Prostate gland (tissue), 2 donors: ENCODE results near the gene PIGM. TPM values are rescaled to one million over a fixed set of nuclear protein-coding genes. Genes with fewer than 3 reads are reported as not detected.

Source experiments
- DNase-seq: peaks from one replicate; pipeline ENCODE4 v3.0.0-alpha.2; 2019; ENCODE audit warnings: low spot score
- H3K27ac ChIP-seq, 2 donors: fragments of 200-600 bp; sonication (generic); 2 replicates each; pipeline ENCODE4 v1.5.1; 2017 to 2019
- H3K27me3 ChIP-seq: fragments of 200-600 bp; sonication (generic); replicated peaks from 2 replicates; pipeline ENCODE4 v1.5.1; 2019; ENCODE audit not compliant: insufficient read depth
- H3K36me3 ChIP-seq, 2 donors: fragments of 200-600 bp; sonication (generic); 1 replicate in 1 of 2; 2 replicates in 1 of 2; pipeline versions ENCODE4 v1.5.1 to v1.8.1; 2017 to 2019
- H3K4me1 ChIP-seq: fragments of 200-600 bp; sonication (generic); replicated peaks from 2 replicates; pipeline ENCODE4 v1.5.1; 2019
- H3K4me3 ChIP-seq, 2 donors: fragments of 200-600 bp; sonication (generic); 2 replicates each; pipeline ENCODE4 v1.5.1; 2017 to 2019
- H3K9me3 ChIP-seq: fragments of 200-600 bp; sonication (generic); 2 replicates; pipeline ENCODE4 v1.5.1; 2017
- POLR2A ChIP-seq: fragments of 450-650 bp; IDR thresholded peaks from one replicate; pipeline ENCODE4 v1.6.1; 2016; ENCODE audit warnings: antibody characterized with exemption, mild to moderate bottlenecking
- POLR2AphosphoS5 ChIP-seq: sonication (generic); formaldehyde crosslinking; IDR thresholded peaks from one replicate; pipeline ENCODE4 v1.6.1; 2017; ENCODE audit warnings: antibody characterized with exemption
- WGBS: methylation state at CpG from one replicate; pipeline ENCODE4 v1.1.5; 2018; 5-methylcytosine and 5-hydroxymethylcytosine counted together
- intact Hi-C: fragments of 100-400 bp; cut with DNase I; formaldehyde crosslinking; loops from one replicate; pipeline ENCODE4 v1.14.2; 2022
- total RNA-seq, 2 donors: library from RNA; depleted of rRNA; stranded (reverse); fragments of >200 nt; gene quantifications; one replicate each; pipeline ENCODE4 v1.1.0, GENCODE V29; 2016
- TF ChIP-seq, protein P1 (sequence below), 4 experiments: fragments of 200-600 bp in 2 of 4; fragments of 450-650 bp in 2 of 4; sonication (generic) in 2 of 4; IDR thresholded peaks; 1 replicate in 3 of 4; 2 replicates in 1 of 4; pipeline ENCODE4 v1.5.1; 2016 to 2019; ENCODE audit warnings: antibody characterized with exemption in 4 of 4, mild to moderate bottlenecking in 2 of 4, moderate library complexity in 2 of 4

The PIGM gene
- total RNA-seq, 2 donors from 2014 or later: 5.9 to 8.4 TPM

DNA sequence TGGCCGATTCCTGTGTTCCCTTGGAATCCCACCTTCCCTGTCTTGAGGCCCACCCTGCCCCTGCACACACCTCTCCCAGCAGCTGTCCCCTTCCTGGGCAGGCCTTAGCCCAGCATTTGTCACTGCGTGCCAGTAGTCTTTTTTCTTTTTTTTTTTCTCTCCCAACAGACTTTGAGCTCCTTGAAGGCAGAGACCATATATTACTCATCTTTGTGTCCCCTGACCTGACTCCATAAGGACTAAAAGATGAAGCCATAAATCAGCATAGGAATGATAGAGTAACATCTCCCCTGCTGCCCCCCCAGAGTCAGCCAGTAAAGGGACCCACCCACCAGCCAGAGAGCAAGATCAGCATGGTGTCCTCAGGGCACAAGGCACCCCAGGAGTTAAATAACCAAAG, 27.4 kb downstream of the PIGM start:
- WGBS: 58% methylated on average over 2 of the region's 2 CpGs
- Histone ChIP-seq H3K36me3 (no peaks in the 10 kb centered on the region), H3K4me3 (no peak overlapping the region), H3K4me1 (no peaks in the 10 kb centered on the region), H3K9me3 (no peaks in the 10 kb centered on the region), H3K27me3 (no peaks in the 10 kb centered on the region), H3K27ac (no peak overlapping the region)
- TF ChIP-seq POLR2AphosphoS5 (no peak), POLR2A (no peak)
- TF ChIP-seq, protein P1, sequence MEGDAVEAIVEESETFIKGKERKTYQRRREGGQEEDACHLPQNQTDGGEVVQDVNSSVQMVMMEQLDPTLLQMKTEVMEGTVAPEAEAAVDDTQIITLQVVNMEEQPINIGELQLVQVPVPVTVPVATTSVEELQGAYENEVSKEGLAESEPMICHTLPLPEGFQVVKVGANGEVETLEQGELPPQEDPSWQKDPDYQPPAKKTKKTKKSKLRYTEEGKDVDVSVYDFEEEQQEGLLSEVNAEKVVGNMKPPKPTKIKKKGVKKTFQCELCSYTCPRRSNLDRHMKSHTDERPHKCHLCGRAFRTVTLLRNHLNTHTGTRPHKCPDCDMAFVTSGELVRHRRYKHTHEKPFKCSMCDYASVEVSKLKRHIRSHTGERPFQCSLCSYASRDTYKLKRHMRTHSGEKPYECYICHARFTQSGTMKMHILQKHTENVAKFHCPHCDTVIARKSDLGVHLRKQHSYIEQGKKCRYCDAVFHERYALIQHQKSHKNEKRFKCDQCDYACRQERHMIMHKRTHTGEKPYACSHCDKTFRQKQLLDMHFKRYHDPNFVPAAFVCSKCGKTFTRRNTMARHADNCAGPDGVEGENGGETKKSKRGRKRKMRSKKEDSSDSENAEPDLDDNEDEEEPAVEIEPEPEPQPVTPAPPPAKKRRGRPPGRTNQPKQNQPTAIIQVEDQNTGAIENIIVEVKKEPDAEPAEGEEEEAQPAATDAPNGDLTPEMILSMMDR (IDR thresholded peaks at IDR 0.05): no peak
- DNase-seq: no peak
- intact Hi-C loops: loop anchor here (10.0 kb wide), 1 partner anchor 220 kb away; the partner anchor contains the start of gene DUSP23

DNA sequence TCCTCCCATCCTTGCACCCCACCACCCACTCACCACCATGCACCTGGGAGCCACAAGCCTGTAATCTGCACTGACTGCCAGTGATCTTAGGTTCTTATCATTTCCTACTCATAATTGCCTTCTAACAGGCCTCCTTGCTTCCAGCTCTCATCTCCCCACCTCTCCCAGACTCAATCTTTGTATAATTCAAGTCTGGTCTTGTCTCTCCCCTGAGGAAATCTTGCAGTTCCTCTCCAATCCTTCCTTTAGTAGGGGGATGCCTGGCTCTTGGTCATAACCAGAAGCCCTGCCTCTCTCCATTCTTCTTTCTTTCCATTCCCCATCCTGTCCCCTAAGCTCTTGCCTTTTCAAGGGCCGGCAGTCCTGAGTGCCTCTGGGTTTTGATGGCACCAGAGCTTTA, 27.8 kb downstream of the PIGM start:
- Histone ChIP-seq H3K9me3 (no peaks in the 10 kb centered on the region), H3K4me1 (no peaks in the 10 kb centered on the region), H3K27ac (no peak overlapping the region), H3K4me3 (no peak overlapping the region), H3K36me3 (no peaks in the 10 kb centered on the region), H3K27me3 (no peaks in the 10 kb centered on the region)
- 46% methylated on average over 1 of the region's 1 CpG for WGBS
- TF ChIP-seq, protein P1 (IDR thresholded peaks at IDR 0.05): no peak
- TF ChIP-seq POLR2AphosphoS5: no peak
- TF ChIP-seq POLR2A: no peak
- intact Hi-C loops: loop anchor here (10.0 kb wide), 1 partner anchor 219 kb away; the partner anchor contains the start of gene DUSP23
- no peak for DNase-seq

DNA sequence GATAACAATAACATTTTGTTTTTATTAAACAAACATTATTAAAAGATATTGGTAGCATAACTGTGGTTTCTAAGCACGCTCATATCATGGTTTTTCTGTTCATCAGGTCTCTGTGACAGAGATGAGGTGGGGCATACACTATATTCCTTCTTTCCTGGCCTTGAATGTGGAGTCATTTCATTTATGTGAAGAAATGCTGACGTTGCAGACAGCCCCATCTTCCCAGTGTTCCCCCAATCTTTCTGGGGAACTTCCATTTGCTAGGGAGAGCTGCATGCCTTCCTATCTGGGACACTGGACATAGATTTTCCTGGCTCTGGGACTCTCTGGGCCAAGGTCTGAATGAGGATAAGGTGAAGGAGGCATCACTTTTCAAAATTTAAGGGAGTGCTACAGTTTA, 30.4 kb downstream of the PIGM start:
- DNase-seq: no peak
- 80% methylated on average over 2 of the region's 2 CpGs for WGBS
- Histone ChIP-seq H3K4me1 (no peaks in the 10 kb centered on the region), H3K27me3 (no peaks in the 10 kb centered on the region), H3K4me3 (no peak overlapping the region), H3K27ac (no peak overlapping the region), H3K36me3 (no peaks in the 10 kb centered on the region), H3K9me3 (no peaks in the 10 kb centered on the region)
- TF ChIP-seq POLR2AphosphoS5: no peak
- TF ChIP-seq, protein P1 (IDR thresholded peaks at IDR 0.05): no peak
- TF ChIP-seq POLR2A: no peak
- intact Hi-C loops: loop anchor here (10.0 kb wide), 1 partner anchor 217 kb away; the partner anchor contains the start of gene DUSP23

DNA sequence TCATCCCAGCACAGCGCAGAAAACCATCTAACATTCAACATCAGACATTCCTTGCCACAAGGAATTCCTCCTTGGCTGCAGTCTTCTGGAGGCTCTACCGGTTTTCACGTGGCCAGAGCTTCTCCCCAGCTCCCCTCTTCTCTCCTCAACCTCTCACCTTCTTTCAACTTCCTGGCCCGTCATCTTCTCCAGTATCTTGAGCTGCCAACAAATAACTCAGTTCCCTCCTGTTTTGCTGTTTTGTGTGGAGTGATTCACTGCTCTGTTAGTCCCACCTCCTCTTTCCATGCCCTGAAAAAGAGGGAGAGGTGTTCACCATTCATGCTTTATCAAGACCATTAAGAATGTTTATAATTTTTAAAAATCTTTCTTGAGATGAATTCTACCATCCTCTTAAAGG, 32.6 kb downstream of the PIGM start:
- no peaks in the 10 kb centered on the region for H3K27me3 ChIP-seq
- H3K9me3 ChIP-seq: no peaks in the 10 kb centered on the region
- TF ChIP-seq POLR2A: no peak
- TF ChIP-seq, protein P1 (IDR thresholded peaks at IDR 0.05): no peak
- no peak for TF ChIP-seq POLR2AphosphoS5
- no peaks in the 10 kb centered on the region for H3K36me3 ChIP-seq
- H3K4me1 ChIP-seq: no peaks in the 10 kb centered on the region
- no peak overlapping the region for H3K27ac ChIP-seq
- WGBS: 71% methylated on average over 4 of the region's 4 CpGs
- intact Hi-C loops: no loop called here
- H3K4me3 ChIP-seq: no peak overlapping the region
- no peak for DNase-seq

GRCh38 chr1:159996653-159997052, 35.1 kb downstream of the PIGM start:
- no peaks in the 10 kb centered on the region for H3K9me3 ChIP-seq
- no peak overlapping the region for H3K27ac ChIP-seq
- no peaks in the 10 kb centered on the region for H3K36me3 ChIP-seq
- no peaks in the 10 kb centered on the region for H3K27me3 ChIP-seq
- TF ChIP-seq, protein P1 (IDR thresholded peaks at IDR 0.05): no peak
- TF ChIP-seq POLR2A (no peak), POLR2AphosphoS5 (no peak)
- DNase-seq: no peak
- intact Hi-C loops: no loop called here
- H3K4me3 ChIP-seq: no peak overlapping the region
- no peaks in the 10 kb centered on the region for H3K4me1 ChIP-seq
